Vagina (tissue), 2 donors: ENCODE data around the gene CLEC16A. TPM values are rescaled to one million over a fixed set of nuclear protein-coding genes. Genes with fewer than 3 reads are reported as not detected.

Experiments used
- DNase-seq, 2 donors: peaks; one replicate each; pipeline ENCODE4 v3.0.0-alpha.2; 2017; ENCODE audit errors: extremely low spot score in 2 of 2
- H3K27ac ChIP-seq: fragments of 200-600 bp; sonication (generic); one replicate; pipeline ENCODE4 v1.5.1; 2019
- H3K27me3 ChIP-seq: fragments of 200-600 bp; sonication (generic); one replicate; pipeline ENCODE4 v1.5.1; 2019
- H3K36me3 ChIP-seq, 2 donors: fragments of 200-600 bp; sonication (generic); one replicate each; pipeline ENCODE4 v1.5.1; 2017 to 2019
- H3K4me1 ChIP-seq: fragments of 200-600 bp; sonication (generic); one replicate; pipeline ENCODE4 v1.5.1; 2019
- H3K4me3 ChIP-seq, 2 donors: fragments of 200-600 bp; sonication (generic); 1 replicate in 1 of 2; 2 replicates in 1 of 2; pipeline ENCODE4 v1.5.1; 2016 to 2019
- H3K9me3 ChIP-seq: fragments of 200-600 bp; sonication (generic); one replicate; pipeline ENCODE4 v1.5.1; 2019
- CTCF ChIP-seq, 3 experiments: fragments of 450-650 bp in 2 of 3; fragments of 200-600 bp in 1 of 3; sonication (generic) in 1 of 3; IDR thresholded peaks; one replicate each; pipeline ENCODE4 v1.5.1; 2017 to 2019; ENCODE audit warnings: antibody characterized with exemption in 3 of 3, mild to moderate bottlenecking in 2 of 3, moderate library complexity in 2 of 3
- POLR2A ChIP-seq, 2 donors: fragments of 450-650 bp; IDR thresholded peaks; one replicate each; pipeline ENCODE4 v1.6.1; 2017; ENCODE audit warnings: antibody characterized with exemption in 2 of 2, mild to moderate bottlenecking in 2 of 2, moderate library complexity in 2 of 2
- POLR2AphosphoS5 ChIP-seq, 2 donors: sonication (generic); formaldehyde crosslinking; IDR thresholded peaks; one replicate each; pipeline ENCODE4 v1.9.0; 2017; ENCODE audit warnings: antibody characterized with exemption in 2 of 2, mild to moderate bottlenecking in 2 of 2, low read depth in 1 of 2; ENCODE audit not compliant: insufficient read depth in 1 of 2
- intact Hi-C: fragments of 100-400 bp; cut with DNase I; formaldehyde crosslinking; loops from one replicate; pipeline ENCODE4 v1.15.1; 2023
- total RNA-seq: library from RNA; depleted of rRNA; stranded (reverse); fragments of >200 nt; gene quantifications from one replicate; pipeline ENCODE4 v1.2.3, GENCODE V29; 2016

CLEC16A gene
- total RNA-seq, 1 donor from 2014 or later: 21.6 TPM

DNA sequence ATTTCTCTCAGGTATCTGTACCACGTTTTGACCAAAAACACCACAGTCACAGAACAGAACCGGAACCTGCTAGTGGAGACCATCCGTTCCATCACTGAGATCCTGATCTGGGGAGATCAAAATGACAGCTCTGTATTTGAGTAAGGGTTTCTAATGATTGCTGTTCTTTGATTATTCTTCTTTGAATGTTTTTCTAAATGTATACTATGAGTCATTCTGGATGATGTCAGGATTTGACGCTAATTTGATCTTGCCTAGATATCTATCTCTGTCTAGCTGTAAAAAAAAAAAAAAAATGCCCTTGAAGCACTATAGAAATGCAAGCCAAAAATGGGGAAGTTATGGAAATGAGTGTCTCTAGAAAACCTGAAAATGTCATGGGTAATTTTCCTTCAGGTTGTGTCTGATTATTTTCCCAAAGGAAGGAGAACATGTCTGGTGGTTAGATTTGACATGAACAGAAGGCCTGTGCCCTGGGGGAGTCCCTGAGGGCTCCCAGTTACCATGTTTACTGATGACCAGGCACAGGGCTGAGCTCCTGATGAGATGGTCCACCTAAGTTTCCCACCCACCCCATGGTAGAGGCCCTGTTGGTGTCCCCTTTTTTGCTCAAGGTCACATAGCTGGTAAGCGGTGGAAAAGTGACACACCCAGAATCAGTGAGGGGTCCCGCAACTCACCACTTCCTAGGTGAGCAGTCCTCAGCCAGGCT, 13.6 kb downstream of the CLEC16A start:
- no peak overlapping the region for H3K27ac ChIP-seq
- no peak overlapping the region for H3K4me3 ChIP-seq
- peaks cover 8% of the 10 kb centered on the region for H3K4me1 ChIP-seq
- no peaks in the 10 kb centered on the region for H3K27me3 ChIP-seq
- TF ChIP-seq POLR2AphosphoS5 (IDR thresholded peaks at IDR 0.05; ENCODE audit: insufficient read depth in 1 of 2, low read depth in 1 of 2) (no peak), CTCF (IDR thresholded peaks at IDR 0.05) (no peak), POLR2A (IDR thresholded peaks at IDR 0.05) (no peak)
- H3K9me3 ChIP-seq: no peaks in the 10 kb centered on the region
- DNase-seq: no peak
- intact Hi-C loops: no loop called here
- H3K36me3 ChIP-seq: peaks cover 0 to 3% of the 10 kb centered on the region in 2 donors

DNA sequence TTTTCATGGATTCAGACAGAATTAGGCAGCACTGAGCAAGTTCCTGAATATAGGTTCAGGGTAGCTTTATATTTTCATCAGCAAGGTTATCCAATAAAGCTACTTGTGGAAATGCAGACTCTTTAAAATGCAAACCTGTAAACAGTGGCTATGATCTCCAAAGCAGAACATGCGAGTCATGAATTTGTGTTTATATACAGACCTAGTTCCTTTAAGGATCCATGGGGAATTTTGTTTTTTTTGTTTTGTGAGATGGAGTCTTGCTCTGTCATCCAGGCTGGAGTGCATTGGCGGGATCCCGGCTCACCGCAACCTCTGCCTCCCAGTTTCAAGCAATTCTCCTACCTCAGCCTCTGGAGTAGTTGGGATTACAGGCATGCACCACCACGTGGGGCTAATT, 14.8 kb downstream of the CLEC16A start:
- TF ChIP-seq POLR2AphosphoS5 (IDR thresholded peaks at IDR 0.05; ENCODE audit: insufficient read depth in 1 of 2, low read depth in 1 of 2) (no peak), POLR2A (IDR thresholded peaks at IDR 0.05) (no peak), CTCF (IDR thresholded peaks at IDR 0.05) (no peak)
- Histone ChIP-seq H3K4me3 (no peak overlapping the region), H3K27ac (no peak overlapping the region), H3K9me3 (no peaks in the 10 kb centered on the region), H3K27me3 (no peaks in the 10 kb centered on the region), H3K4me1 (peaks cover 6% of the 10 kb centered on the region), H3K36me3 (peaks cover 0 to 12% of the 10 kb centered on the region in 2 donors)
- no peak for DNase-seq
- intact Hi-C loops: no loop called here

DNA sequence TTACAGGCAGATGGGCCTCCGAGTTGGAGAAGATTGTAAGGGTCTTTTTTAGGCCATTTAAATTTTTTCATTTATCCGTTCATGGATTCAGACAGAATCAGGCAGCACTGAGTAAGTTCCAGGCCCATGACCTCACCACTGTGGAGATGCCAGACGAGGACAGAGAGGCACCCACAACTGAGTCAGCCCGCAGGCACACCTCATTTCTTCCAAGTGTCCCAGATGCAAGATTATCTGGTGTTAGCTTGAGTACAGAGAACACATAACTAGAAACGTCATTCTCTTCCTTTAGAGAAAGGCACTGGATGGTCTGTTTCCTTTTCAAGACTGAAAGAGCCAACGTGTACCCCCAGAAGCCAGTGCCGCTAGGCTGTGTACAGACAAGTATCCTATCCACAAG, 16.9 kb downstream of the CLEC16A start:
- no peak for TF ChIP-seq CTCF (IDR thresholded peaks at IDR 0.05)
- TF ChIP-seq POLR2A (IDR thresholded peaks at IDR 0.05): no peak
- TF ChIP-seq POLR2AphosphoS5 (IDR thresholded peaks at IDR 0.05; ENCODE audit: insufficient read depth in 1 of 2, low read depth in 1 of 2): peak in 1 of 2 donors; percentile 41
- peak overlapping the region; percentile 66 for H3K27ac ChIP-seq
- H3K36me3 ChIP-seq: peaks cover 0 to 12% of the 10 kb centered on the region in 2 donors
- DNase-seq: no peak
- intact Hi-C loops: loop anchor here (5.0 kb wide), 1 partner anchor 396 kb away; no protein-coding TSS in a partner anchor
- H3K4me3 ChIP-seq: no peak overlapping the region
- H3K27me3 ChIP-seq: no peaks in the 10 kb centered on the region
- H3K9me3 ChIP-seq: no peaks in the 10 kb centered on the region
- H3K4me1 ChIP-seq: peaks cover 6% of the 10 kb centered on the region

- no peaks in the 10 kb centered on the region for H3K9me3 ChIP-seq
- H3K4me3 ChIP-seq: no peak overlapping the region
- H3K27me3 ChIP-seq: no peaks in the 10 kb centered on the region
- intact Hi-C loops: loop anchor here (5.0 kb wide), 1 partner anchor 393 kb away; no protein-coding TSS in a partner anchor
- TF ChIP-seq CTCF (IDR thresholded peaks at IDR 0.05) (peak; percentile 80 to 96 (median 95)), POLR2A (IDR thresholded peaks at IDR 0.05) (no peak), POLR2AphosphoS5 (IDR thresholded peaks at IDR 0.05; ENCODE audit: insufficient read depth in 1 of 2, low read depth in 1 of 2) (peak; percentile 34 to 53)
- peak overlapping the region; percentile 36 for H3K27ac ChIP-seq
- H3K4me1 ChIP-seq: peaks cover 6% of the 10 kb centered on the region
- peaks cover 0 to 16% of the 10 kb centered on the region in 2 donors for H3K36me3 ChIP-seq
- no peak for DNase-seq
Observed at GRCh38 chr16:10964039-10964890, 19.9 kb downstream of the CLEC16A start.
